ENCODE results near the gene CLIC6. TPM values are rescaled to one million over a fixed set of nuclear protein-coding genes. Genes with fewer than 3 reads are reported as not detected.

Gene CLIC6
- 8.9 TPM for total RNA-seq
- long read RNA-seq, partial matches to known transcripts, result 2 of 9 reads
- long read RNA-seq, other reads (novel, unspliced or antisense), result 2 of 9 reads

- intact Hi-C loops (cut with DNase I), result no loop called here
- DNase-seq (ENCODE audit: low spot score), result no peak
Measured at GRCh38 chr21:34668803-34669148, at the start of gene CLIC6. TSS of gene CLIC6 (plus strand) at chr21:34668994. CDS start at chr21:34669389, 395 bp downstream.

- intact Hi-C loops (cut with DNase I), result no loop called here
- no peak for DNase-seq (ENCODE audit: low spot score)
Measured at GRCh38 chr21:34619841-34620665, 48.7 kb upstream of the CLIC6 start.

- DNase-seq (ENCODE audit: low spot score), result no peak
- intact Hi-C loops (cut with DNase I), result no loop called here
Measured at GRCh38 chr21:34621434-34622350, 47.1 kb upstream of the CLIC6 start.

GRCh38 chr21:34623516-34623915, 45.3 kb upstream of the CLIC6 start:
- no peak for DNase-seq (ENCODE audit: low spot score)
- intact Hi-C loops (cut with DNase I), result no loop called here

GRCh38 chr21:34625030-34625593, 43.7 kb upstream of the CLIC6 start:
- intact Hi-C loops (cut with DNase I), result no loop called here
- no peak for DNase-seq (ENCODE audit: low spot score)

GRCh38 chr21:34626131-34626530, 42.7 kb upstream of the CLIC6 start:
- intact Hi-C loops (cut with DNase I), result no loop called here
- no peak for DNase-seq (ENCODE audit: low spot score)

- intact Hi-C loops (cut with DNase I), result no loop called here
- no peak for DNase-seq (ENCODE audit: low spot score)
Measured at GRCh38 chr21:34630536-34631143, 38.2 kb upstream of the CLIC6 start.

- DNase-seq (ENCODE audit: low spot score), result no peak
- intact Hi-C loops (cut with DNase I), result no loop called here
Measured at GRCh38 chr21:34632498-34632897, 36.3 kb upstream of the CLIC6 start.

- DNase-seq (ENCODE audit: low spot score), result no peak
- intact Hi-C loops (cut with DNase I), result no loop called here
Measured at GRCh38 chr21:34635307-34635706, 33.5 kb upstream of the CLIC6 start.

GRCh38 chr21:34636961-34637360, 31.8 kb upstream of the CLIC6 start:
- intact Hi-C loops (cut with DNase I), result no loop called here
- DNase-seq (ENCODE audit: low spot score), result no peak

- intact Hi-C loops (cut with DNase I), result no loop called here
- no peak for DNase-seq (ENCODE audit: low spot score)
Measured at GRCh38 chr21:34639250-34639649, 29.5 kb upstream of the CLIC6 start.

- DNase-seq (ENCODE audit: low spot score), result no peak
- intact Hi-C loops (cut with DNase I), result no loop called here
Measured at GRCh38 chr21:34639882-34640788, 28.7 kb upstream of the CLIC6 start.

- intact Hi-C loops (cut with DNase I), result no loop called here
- DNase-seq (ENCODE audit: low spot score), result no peak
Measured at GRCh38 chr21:34640858-34641257, 27.9 kb upstream of the CLIC6 start.

- intact Hi-C loops (cut with DNase I), result no loop called here
- no peak for DNase-seq (ENCODE audit: low spot score)
Measured at GRCh38 chr21:34642211-34643075, 26.4 kb upstream of the CLIC6 start.

GRCh38 chr21:34644825-34645224, 24.0 kb upstream of the CLIC6 start:
- no peak for DNase-seq (ENCODE audit: low spot score)
- intact Hi-C loops (cut with DNase I), result no loop called here

- intact Hi-C loops (cut with DNase I), result no loop called here
Measured at GRCh38 chr21:34647555-34647954, 21.2 kb upstream of the CLIC6 start.

GRCh38 chr21:34648739-34649297, 20.0 kb upstream of the CLIC6 start:
- intact Hi-C loops (cut with DNase I), result no loop called here

More at GRCh38 chr21:34647555-34647954, 21.2 kb upstream of the CLIC6 start:
- DNase-seq (ENCODE audit: low spot score), result no peak

GRCh38 chr21:34649400-34649799, 19.4 kb upstream of the CLIC6 start:
- intact Hi-C loops (cut with DNase I), result no loop called here
- no peak for DNase-seq (ENCODE audit: low spot score)

More at GRCh38 chr21:34648739-34649297, 20.0 kb upstream of the CLIC6 start:
- no peak for DNase-seq (ENCODE audit: low spot score)
